Measurements from ENCODE around the gene FBXW11.

DNA sequence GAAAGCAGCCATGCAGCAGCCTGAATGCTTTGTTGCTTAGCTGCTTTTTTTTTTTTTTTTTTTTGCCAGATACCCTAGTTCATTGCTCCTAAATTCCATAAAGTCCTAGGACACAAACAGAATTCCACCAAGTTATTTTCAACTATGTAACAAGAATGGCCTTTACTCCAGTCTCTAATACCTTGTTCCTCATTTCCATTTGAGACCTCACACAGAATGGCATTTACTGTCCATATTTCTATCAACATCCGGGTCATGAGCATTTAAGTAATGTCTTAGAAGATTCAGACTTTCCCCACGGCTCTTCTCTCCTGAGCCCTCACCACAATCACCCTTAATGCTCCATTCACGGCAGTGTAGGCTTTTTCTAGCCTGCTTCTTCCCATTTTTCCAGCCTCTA lies 31.7 kb upstream of the FBXW11 start:
- TF ChIP-seq, protein P1, sequence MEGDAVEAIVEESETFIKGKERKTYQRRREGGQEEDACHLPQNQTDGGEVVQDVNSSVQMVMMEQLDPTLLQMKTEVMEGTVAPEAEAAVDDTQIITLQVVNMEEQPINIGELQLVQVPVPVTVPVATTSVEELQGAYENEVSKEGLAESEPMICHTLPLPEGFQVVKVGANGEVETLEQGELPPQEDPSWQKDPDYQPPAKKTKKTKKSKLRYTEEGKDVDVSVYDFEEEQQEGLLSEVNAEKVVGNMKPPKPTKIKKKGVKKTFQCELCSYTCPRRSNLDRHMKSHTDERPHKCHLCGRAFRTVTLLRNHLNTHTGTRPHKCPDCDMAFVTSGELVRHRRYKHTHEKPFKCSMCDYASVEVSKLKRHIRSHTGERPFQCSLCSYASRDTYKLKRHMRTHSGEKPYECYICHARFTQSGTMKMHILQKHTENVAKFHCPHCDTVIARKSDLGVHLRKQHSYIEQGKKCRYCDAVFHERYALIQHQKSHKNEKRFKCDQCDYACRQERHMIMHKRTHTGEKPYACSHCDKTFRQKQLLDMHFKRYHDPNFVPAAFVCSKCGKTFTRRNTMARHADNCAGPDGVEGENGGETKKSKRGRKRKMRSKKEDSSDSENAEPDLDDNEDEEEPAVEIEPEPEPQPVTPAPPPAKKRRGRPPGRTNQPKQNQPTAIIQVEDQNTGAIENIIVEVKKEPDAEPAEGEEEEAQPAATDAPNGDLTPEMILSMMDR (IDR thresholded peaks at IDR 0.05 in 8 of 11, conservative IDR thresholded peaks at IDR 0.05 in 3 of 11): no peak
- TF ChIP-seq POLR2A (IDR thresholded peaks at IDR 0.05): no peak

All from spleen (tissue), 7 donors.